Measurements from ENCODE around the gene DLST. TPM values are rescaled to one million over a fixed set of nuclear protein-coding genes. Genes with fewer than 3 reads are reported as not detected.
"Not testable (repeated sequence)": the region's sequence is repeated elsewhere in the genome, so short reads cannot be mapped to it uniquely, and the experiment has no call there.

Gene DLST
- total RNA-seq, 1 donor = 92.4 TPM

DNA sequence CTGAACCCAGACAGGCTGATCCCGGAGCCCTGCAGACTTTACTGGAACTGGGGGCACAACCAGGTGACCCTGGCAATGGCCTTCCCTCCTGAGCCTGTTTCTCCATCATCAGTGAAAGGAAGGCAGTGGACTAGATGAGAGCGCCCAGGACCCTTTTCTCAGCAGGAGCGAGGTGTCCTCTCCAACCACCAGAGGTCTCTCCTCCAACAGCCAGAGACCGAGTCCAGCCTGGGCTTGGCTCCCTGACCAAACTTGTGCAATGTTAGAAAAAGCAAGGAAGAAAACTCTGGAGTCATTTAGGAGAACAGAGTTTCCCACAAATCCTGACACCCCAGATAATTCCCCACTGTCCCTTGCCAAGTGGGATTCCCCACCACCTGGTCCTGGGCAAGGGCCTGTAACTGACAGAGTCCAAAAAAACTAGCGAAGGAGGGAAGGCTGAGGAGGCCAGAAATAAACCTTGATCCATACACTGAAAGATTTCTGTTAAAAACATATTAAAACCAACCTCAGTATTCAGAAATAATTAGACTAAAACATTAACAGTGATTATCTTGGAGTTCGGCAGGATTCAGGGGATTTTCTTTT is 32.4 kb downstream of the DLST start:
- Histone ChIP-seq H3K27me3 (ENCODE audit: insufficient read depth, low read length) (no peaks in the 10 kb centered on the region), H3K4me1 (ENCODE audit: insufficient read depth, low read length) (no peaks in the 10 kb centered on the region), H3K9me3 (ENCODE audit: low read depth, low read length) (no peaks in the 10 kb centered on the region), H3K4me3 (ENCODE audit: low read length) (no peak overlapping the region)

DNA sequence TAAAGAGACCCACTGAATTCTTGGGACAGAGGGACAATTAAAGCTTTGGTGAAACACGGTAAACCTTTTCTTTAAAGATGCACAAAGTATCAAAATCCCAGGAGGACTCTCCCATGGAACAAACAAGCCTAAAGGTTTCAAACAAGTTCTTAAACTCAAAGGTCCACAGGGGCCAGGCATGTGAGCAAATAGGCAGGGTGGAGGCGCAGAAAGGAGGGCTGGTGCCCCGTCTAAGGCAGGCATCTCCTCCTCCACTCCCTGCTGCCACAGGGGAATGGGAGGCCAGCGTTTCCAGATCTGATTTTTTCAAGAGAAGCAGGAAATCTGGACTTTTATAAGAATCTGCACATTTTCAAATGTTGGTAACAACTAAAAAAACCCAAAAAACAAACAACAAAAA is 33.7 kb downstream of the DLST start:
- no peaks in the 10 kb centered on the region for H3K27me3 ChIP-seq (ENCODE audit: insufficient read depth, low read length)
- no peaks in the 10 kb centered on the region for H3K9me3 ChIP-seq (ENCODE audit: low read depth, low read length)
- H3K4me1 ChIP-seq (ENCODE audit: insufficient read depth, low read length) = no peaks in the 10 kb centered on the region
- no peak overlapping the region for H3K4me3 ChIP-seq (ENCODE audit: low read length)

DNA sequence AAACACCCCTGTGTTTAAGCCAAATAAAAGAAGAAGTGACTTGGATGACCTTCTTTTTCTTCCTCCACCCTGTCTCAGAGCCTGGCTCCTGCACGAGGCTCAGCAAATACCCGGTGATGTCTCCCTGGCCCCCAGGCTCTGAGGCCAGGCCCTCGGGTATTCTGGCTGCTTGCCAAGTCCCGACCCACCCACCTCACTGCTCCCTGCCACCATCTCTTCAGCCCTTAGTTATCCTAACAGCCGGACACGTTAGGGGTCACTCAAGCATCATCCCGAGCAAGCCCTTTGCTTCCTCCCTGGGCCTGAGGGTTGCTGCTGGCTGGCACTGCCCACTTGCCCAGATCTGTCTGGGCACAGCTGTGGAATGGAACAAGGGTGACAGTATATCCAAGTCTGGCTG is 34.1 kb downstream of the DLST start:
- Histone ChIP-seq H3K4me1 (ENCODE audit: insufficient read depth, low read length) (no peaks in the 10 kb centered on the region), H3K4me3 (ENCODE audit: low read length) (no peak overlapping the region), H3K27me3 (ENCODE audit: insufficient read depth, low read length) (no peaks in the 10 kb centered on the region), H3K9me3 (ENCODE audit: low read depth, low read length) (no peaks in the 10 kb centered on the region)

DNA sequence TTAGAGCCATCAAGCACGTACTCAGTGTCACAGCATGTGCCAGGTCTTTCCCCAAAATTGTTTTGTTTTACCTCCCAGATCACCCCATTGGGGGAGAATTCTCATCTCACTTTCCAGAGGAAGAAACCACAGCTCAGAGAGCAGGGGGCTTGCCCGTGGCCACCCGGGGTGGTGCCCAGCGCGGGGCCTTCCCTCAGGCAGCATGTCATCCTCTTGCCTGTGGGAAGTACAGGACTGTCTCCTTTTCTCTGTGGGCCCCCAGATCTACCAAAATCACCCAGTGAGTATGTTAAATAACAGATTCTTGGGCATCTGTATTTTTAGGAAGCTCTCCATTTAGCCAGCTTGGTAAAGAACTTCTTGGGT is 35.4 kb downstream of the DLST start:
- Histone ChIP-seq H3K27me3 (ENCODE audit: insufficient read depth, low read length) (no peaks in the 10 kb centered on the region), H3K4me3 (ENCODE audit: low read length) (no peak overlapping the region), H3K4me1 (ENCODE audit: insufficient read depth, low read length) (no peaks in the 10 kb centered on the region), H3K9me3 (ENCODE audit: low read depth, low read length) (no peaks in the 10 kb centered on the region)

DNA sequence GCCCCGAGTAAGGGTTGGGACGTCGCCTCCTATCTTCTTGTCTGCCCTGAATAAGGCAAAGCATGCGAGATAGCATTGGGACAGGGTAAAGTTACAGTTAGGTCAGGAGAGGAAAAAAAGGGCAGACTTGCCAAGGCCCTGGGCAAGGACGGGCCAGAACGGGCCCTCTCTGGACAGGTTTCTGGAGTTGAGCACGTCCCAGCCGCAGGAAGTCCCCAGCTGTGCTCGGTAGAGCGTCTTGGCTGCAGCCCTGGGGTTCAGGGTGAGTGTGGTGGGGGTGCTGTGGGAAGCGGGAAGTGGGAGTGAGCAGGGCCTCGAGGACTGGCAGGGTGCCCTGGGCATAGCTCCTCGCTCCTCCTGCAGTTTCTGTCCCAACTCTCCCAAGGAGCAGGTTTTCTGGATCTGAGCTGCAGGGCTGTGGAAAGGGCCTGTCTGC is 35.9 kb downstream of the DLST start:
- Histone ChIP-seq H3K27me3 (ENCODE audit: insufficient read depth, low read length) (no peaks in the 10 kb centered on the region), H3K4me1 (ENCODE audit: insufficient read depth, low read length) (peaks cover under 1% of the 10 kb centered on the region), H3K9me3 (ENCODE audit: low read depth, low read length) (no peaks in the 10 kb centered on the region), H3K4me3 (ENCODE audit: low read length) (no peak overlapping the region)

DNA sequence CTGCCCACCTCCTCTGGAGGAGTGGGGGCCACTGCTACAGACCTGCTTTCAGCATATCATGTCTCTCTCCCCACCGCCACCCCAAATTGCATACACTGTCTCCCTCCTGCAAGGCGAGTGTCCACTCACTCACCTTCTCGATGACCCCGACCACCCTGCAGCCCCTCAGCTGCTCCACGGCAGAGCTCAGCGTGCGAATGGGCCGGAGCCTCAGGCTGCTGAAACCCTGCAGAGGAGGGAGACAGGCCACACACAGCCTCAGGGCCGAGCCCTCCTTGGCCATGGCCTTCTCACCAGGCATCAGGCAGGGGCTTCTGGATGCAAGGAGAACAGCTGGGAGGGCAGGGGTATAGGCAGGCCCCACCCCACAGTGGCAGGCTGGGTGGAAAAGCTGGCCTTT is 36.7 kb downstream of the DLST start:
- H3K27me3 ChIP-seq (ENCODE audit: insufficient read depth, low read length) = no peaks in the 10 kb centered on the region
- H3K4me1 ChIP-seq (ENCODE audit: insufficient read depth, low read length) = peaks cover 5% of the 10 kb centered on the region
- H3K9me3 ChIP-seq (ENCODE audit: low read depth, low read length) = no peaks in the 10 kb centered on the region
- no peak overlapping the region for H3K4me3 ChIP-seq (ENCODE audit: low read length)

DNA sequence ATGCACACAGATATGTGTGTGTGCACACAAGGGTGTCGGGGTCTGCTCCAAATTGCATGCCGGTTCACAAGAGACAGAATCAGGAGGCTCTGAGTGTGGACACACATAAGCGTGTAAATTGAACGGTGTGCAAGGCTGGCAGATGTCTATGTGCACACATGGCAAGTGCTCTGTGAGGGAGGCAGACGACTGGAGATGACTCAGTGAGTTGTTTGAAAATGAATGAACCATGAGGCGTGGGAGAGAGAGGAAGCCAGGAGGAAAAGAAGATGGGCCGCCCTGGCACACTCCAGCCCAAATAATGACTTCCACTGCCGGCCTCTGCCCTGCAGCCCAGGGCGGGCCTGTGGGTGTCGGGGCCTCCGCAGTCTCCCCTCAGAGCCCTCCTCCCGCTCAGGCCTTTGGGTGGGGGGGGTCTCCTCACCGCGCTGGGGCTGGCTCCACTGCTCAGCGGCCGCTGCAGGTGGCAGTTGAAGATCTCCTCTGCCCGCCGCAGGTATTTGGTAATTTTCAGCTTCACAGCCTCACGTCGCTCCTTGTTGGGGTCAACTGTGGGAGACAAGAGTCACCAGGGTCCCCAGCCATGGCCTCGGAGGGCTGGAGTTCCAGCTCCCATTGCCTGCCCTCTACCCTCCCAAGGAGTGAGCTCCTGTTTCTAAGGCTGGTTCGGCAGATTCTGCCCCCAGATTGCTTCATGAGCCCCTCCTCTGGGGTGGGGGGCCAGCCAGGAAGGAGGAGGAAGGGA is 37.9 kb downstream of the DLST start:
- H3K4me1 ChIP-seq (ENCODE audit: insufficient read depth, low read length) = peaks cover 5% of the 10 kb centered on the region
- H3K4me3 ChIP-seq (ENCODE audit: low read length) = no peak overlapping the region
- H3K27me3 ChIP-seq (ENCODE audit: insufficient read depth, low read length) = peaks cover 3% of the 10 kb centered on the region
- no peaks in the 10 kb centered on the region for H3K9me3 ChIP-seq (ENCODE audit: low read depth, low read length)

DNA sequence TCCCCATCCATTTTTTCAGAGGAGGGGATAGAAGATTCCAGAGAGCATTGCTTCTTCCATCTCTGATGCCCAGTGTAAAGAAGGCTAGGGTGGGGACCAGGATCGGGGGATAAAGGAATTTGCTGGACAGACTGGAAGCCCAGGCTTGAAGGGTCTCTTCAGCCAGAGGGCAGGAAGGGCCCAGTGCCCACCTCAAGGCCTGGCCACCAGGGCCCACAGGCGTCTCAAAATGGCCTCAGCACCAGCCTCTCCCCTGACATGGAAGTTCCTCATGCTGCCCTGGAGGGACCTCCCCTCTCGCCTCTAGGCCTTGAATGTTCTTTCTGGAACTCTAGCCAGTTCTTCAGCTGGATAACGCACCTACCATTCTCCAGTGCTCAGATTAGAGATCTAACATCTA is 38.6 kb downstream of the DLST start:
- peaks cover 5% of the 10 kb centered on the region for H3K4me1 ChIP-seq (ENCODE audit: insufficient read depth, low read length)
- peaks cover 3% of the 10 kb centered on the region for H3K27me3 ChIP-seq (ENCODE audit: insufficient read depth, low read length)
- H3K9me3 ChIP-seq (ENCODE audit: low read depth, low read length) = no peaks in the 10 kb centered on the region
- no peak overlapping the region for H3K4me3 ChIP-seq (ENCODE audit: low read length)

DNA sequence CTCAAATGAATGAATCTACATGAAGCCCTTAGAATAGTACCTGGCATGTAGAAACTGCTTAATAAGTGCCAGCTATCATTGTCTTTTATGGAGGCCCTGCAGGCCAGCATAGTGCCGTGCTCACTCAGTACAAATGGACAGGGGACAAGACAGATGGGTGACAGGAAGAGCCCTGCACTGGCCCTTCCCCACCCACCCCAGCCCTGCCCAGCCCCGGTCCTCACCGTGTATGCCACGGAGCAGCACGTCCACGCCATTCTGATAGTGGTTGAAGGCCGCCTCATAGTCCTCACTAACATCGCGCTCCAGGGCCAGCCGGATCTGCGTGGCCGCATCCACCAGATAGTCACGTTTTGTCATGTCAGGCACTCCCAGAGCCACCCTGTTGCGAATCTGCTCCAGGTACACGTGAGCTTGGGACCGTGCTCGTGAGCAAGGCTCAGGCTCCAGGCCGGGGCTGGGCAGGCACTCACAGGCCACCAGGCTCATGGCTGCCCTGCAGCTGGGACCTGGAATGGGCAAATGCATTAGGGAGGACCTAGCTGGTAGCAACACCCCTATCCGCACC is 39.4 kb downstream of the DLST start:
- Histone ChIP-seq H3K9me3 (ENCODE audit: low read depth, low read length) (no peaks in the 10 kb centered on the region), H3K27me3 (ENCODE audit: insufficient read depth, low read length) (peaks cover 3% of the 10 kb centered on the region), H3K4me3 (ENCODE audit: low read length) (no peak overlapping the region), H3K4me1 (ENCODE audit: insufficient read depth, low read length) (peaks cover 5% of the 10 kb centered on the region)

DNA sequence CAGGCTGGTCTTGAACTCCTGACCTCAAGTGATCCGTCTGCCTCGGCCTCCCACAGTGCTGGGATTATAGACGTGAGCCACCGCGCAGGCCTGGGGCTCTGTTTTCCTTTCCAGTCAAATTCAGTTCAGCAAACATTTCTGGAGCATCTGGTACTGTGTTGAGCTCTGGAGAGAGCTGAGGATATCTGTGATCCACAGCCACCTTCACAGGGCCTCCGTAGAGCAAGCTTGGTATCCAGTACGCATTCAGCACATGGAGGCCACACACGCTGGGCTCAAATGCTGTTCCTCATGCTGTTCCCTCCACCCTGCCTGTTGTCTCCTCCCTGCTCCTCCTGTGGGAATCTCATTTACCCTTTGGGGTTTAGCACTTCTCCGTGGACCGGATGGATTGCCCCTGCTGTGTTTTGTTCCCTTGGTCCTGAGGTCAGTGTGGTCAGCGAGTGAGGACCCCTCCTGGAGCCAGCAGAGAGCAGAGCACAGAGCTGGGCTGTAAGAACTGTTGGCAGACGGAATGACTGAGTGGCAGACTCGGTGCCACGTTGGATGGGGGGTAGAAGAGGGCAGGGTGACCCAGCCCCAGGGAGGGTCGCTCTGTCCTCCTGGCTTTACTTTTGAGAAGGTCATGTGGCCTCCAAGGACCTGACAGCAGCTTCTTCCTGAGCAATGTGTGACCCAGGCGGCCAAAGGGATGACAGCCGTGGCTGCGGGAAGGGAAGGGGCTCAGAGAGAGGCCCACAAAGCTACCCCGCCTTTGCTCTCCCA is 40.5 kb downstream of the DLST start:
- Histone ChIP-seq H3K9me3 (ENCODE audit: low read depth, low read length) (no peaks in the 10 kb centered on the region), H3K4me3 (ENCODE audit: low read length) (no peak overlapping the region), H3K4me1 (ENCODE audit: insufficient read depth, low read length) (peaks cover 5% of the 10 kb centered on the region), H3K27me3 (ENCODE audit: insufficient read depth, low read length) (peaks cover 3% of the 10 kb centered on the region)

DNA sequence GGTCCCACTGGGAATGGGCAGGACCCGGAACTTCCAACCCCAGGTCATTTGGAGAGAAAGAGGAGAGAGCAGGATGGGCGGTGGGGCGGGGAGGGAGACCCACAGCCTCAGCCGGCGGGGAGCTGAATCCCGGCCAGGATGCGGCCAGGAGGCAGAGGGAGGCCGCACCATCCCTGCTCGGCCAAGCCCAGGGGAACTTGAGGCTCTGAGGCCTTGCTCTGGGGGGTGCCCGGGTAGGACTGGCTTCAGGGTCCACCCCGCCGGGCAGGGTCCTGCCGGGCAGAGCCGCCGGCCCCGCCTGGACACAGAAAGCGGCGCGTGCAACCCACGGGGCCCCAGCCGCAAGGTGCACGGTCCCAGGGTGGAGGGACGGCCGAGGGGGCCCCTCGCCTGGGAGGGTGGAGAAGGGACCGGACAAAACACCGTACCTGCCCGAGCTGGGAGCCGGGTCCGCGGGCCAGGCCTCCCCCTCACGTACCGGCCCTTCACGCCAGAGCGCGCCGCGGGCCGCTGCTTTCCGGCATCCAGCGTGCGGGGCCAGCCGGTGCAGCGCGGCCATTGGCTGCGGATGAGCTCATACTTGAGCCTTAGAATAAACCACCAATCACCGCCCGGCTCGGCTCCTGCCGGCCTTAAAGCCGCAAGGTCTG is 41.2 kb downstream of the DLST start, which contains the start of gene RPS6KL1:
TSS of gene RPS6KL1 (minus strand) at position 509 of the 650 bp plus-strand sequence. CDS start 1,719 bp downstream, outside the sequence.
- Histone ChIP-seq H3K27me3 (ENCODE audit: insufficient read depth, low read length) (peaks cover 3% of the 10 kb centered on the region), H3K4me1 (ENCODE audit: insufficient read depth, low read length) (peaks cover 5% of the 10 kb centered on the region), H3K9me3 (ENCODE audit: low read depth, low read length) (no peaks in the 10 kb centered on the region), H3K4me3 (ENCODE audit: low read length) (peak within 1 kb of the TSS; percentile 12)

DNA sequence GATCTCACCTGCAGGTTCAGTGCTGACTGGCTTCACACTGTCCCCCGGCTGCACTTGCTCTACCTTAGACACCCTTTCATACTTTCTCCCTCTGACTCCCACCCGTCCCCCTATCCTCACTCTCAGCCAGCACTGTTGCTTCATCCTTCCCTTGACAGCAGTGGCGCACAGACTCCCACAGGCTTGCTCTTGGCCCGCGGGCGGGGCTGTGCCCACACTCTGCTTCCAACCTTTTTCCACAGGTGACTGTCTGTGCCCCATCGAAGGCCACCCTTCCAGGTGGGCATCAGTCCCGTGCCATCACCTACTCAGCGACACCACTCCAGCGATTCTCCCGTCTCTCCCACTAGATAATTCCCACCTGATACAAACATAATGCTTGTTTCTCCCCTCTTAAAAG is 42.3 kb downstream of the DLST start:
- Histone ChIP-seq H3K4me1 (ENCODE audit: insufficient read depth, low read length) (peaks cover 5% of the 10 kb centered on the region), H3K27me3 (ENCODE audit: insufficient read depth, low read length) (peaks cover 3% of the 10 kb centered on the region), H3K9me3 (ENCODE audit: low read depth, low read length) (no peaks in the 10 kb centered on the region), H3K4me3 (ENCODE audit: low read length) (no peak overlapping the region)

DNA sequence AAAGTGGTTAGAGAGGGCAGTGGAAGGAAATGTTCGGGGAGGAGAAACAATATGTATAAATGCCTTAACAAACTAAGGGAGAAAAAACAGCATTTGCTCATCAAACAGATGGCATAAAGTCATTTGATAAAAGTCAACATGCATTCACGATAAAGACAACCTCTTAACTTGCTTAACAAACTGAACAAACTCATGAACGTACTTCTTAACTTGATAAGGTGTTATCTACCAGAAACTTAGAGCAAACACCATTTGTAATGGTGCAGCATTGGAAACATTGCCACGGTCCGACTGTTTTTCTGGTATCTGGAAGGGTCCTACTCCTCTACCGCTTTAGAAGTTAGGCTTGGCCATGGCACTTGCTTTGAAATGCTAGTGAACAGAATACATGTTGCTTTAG is 45.5 kb downstream of the DLST start:
- H3K9me3 ChIP-seq (ENCODE audit: low read depth, low read length) = no peaks in the 10 kb centered on the region
- no peak overlapping the region for H3K4me3 ChIP-seq (ENCODE audit: low read length)
- H3K4me1 ChIP-seq (ENCODE audit: insufficient read depth, low read length) = peaks cover 7% of the 10 kb centered on the region
- peaks cover 3% of the 10 kb centered on the region for H3K27me3 ChIP-seq (ENCODE audit: insufficient read depth, low read length)

DNA sequence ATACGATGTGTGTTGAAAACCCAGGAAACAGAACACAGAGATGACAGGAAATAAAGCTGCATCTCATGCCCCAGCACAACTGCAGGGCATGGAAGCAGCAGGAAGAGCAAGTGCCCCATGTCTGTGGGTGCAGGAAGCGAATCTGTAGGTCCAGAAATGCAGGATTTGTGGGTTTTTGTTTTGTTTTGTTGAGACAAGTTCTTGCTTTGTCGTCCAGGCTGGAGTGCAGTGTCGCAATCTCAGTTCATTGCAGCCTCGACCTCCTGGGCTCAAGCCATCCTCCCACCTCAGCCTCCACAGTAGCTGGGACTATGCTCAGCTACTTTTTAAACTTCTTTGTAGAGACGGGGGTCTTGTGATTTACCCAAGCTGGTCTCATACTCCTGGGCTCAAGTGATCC is 47.5 kb downstream of the DLST start:
- peaks cover 7% of the 10 kb centered on the region for H3K4me1 ChIP-seq (ENCODE audit: insufficient read depth, low read length)
- no peaks in the 10 kb centered on the region for H3K27me3 ChIP-seq (ENCODE audit: insufficient read depth, low read length)
- no peak overlapping the region for H3K4me3 ChIP-seq (ENCODE audit: low read length)
- H3K9me3 ChIP-seq (ENCODE audit: low read depth, low read length) = no peaks in the 10 kb centered on the region

DNA sequence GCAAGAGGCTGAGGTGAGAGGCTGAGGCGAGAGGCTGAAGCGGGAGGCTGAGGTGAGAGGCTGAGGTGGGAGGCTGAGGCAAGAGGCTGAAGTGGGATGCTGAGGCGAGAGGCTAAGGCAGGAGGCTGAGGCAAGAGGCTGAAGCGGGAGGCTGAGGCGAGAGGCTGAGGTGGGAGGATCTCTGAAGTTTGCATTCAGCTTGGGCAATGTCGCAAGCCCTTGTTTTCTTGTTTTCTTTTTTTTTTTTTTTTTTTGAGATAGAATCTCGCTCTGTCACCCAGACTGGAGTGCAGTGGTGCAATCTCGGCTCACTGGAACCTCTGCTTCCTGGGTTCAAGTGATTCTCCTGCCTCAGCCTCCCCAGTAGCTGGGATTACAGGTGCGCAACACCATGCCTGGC is 50.0 kb downstream of the DLST start:
- not testable (repeated sequence) for H3K4me3 ChIP-seq (ENCODE audit: low read length); H3K4me1 ChIP-seq (ENCODE audit: insufficient read depth, low read length); H3K9me3 ChIP-seq (ENCODE audit: low read depth, low read length); H3K27me3 ChIP-seq (ENCODE audit: insufficient read depth, low read length)

All from mononuclear cell (primary cell).